HG02973 (cell line): Measurements from ENCODE around the gene ADRB2.

ENCODE experiments used
- ATAC-seq: cut with Tn5 transposase; IDR thresholded peaks from one replicate; pipeline ENCODE4 v1.9.1; 2021; ENCODE audit warnings: moderate library complexity; ENCODE audit not compliant: unreplicated experiment

Gene ADRB2

GRCh38 chr5:148829734-148830133, 3.3 kb downstream of the ADRB2 start:
- no peak for ATAC-seq

GRCh38 chr5:148830211-148830610, 3.8 kb downstream of the ADRB2 start:
- ATAC-seq: no peak

GRCh38 chr5:148831590-148832565, 5.5 kb downstream of the ADRB2 start:
- peak; percentile 84 for ATAC-seq

- no peak for ATAC-seq
Observed at GRCh38 chr5:148833122-148833521, 6.7 kb downstream of the ADRB2 start.

- no peak for ATAC-seq
Observed at GRCh38 chr5:148833925-148834324, 7.5 kb downstream of the ADRB2 start.

- ATAC-seq: no peak
Observed at GRCh38 chr5:148834689-148835088, 8.3 kb downstream of the ADRB2 start.

- ATAC-seq: no peak
Observed at GRCh38 chr5:148836272-148837250, 10.2 kb downstream of the ADRB2 start.

- ATAC-seq: no peak
Observed at GRCh38 chr5:148837383-148837782, 11.0 kb downstream of the ADRB2 start.

GRCh38 chr5:148838357-148838756, 11.9 kb downstream of the ADRB2 start:
- no peak for ATAC-seq

GRCh38 chr5:148839960-148840359, 13.5 kb downstream of the ADRB2 start:
- ATAC-seq: no peak

- ATAC-seq: no peak
Observed at GRCh38 chr5:148840531-148840930, 14.1 kb downstream of the ADRB2 start.

- no peak for ATAC-seq
Observed at GRCh38 chr5:148841519-148841918, 15.1 kb downstream of the ADRB2 start.

GRCh38 chr5:148842161-148842560, 15.8 kb downstream of the ADRB2 start:
- no peak for ATAC-seq

GRCh38 chr5:148843510-148844318, 17.3 kb downstream of the ADRB2 start:
- no peak for ATAC-seq

GRCh38 chr5:148844433-148845280, 18.2 kb downstream of the ADRB2 start:
- no peak for ATAC-seq

- ATAC-seq: no peak
Observed at GRCh38 chr5:148846930-148847329, 20.5 kb downstream of the ADRB2 start.

- no peak for ATAC-seq
Observed at GRCh38 chr5:148847456-148847855, 21.0 kb downstream of the ADRB2 start.

GRCh38 chr5:148848393-148849031, 22.1 kb downstream of the ADRB2 start:
- no peak for ATAC-seq

GRCh38 chr5:148849461-148849860, 23.1 kb downstream of the ADRB2 start:
- no peak for ATAC-seq
